ENCODE data around the gene REG4.

DNA sequence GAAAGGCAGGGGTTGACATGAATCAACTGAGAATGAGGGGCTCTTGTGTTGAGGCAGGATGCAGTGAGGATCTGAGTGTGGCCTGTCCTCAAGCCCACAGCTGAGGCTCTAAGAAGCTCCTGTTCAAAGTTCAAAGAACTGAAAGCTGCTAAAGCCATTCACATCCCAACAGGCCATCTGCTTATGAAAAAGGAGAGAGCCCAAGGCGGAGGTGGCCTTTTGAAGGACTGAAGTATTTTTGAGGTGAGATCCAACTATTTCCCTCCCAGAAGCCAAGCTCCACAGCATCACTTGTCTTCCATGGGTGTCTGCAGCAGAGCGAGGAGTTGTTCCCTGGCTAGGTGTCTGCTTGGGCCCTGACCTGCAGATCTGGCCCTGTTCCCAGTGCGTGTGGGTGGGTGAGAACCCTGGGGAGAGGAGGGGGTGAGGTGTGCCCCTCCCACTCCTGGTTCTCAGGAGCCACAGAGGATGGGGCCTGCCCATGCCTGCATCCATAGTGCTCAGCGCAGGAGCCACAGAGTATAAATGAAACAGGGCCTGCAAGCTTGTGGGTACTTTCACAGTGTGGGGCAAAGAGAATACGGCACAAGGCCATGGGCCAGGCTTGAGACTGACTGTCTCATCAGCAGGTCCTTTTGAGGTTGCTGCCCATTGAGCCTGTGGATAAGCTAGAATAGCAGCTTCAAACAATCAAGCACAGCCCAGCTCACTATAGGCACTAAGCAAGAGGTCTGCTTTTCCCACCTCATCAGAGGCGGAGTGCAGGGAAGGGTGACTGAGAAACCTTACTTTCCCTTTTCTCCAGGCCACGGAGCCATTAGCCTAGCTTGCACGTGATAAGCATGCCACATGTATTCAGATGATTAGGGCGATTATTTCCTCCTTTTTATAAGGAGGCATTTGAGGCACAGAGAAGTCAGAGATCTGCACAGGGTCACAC lies 15.7 kb downstream of the REG4 start:
- TF ChIP-seq POLR2A (IDR thresholded peaks at IDR 0.05; ENCODE audit: low read depth, low read length), result no peak
- no peak for TF ChIP-seq TAF1 (IDR thresholded peaks at IDR 0.05; ENCODE audit: low read depth, low read length)
- TF ChIP-seq POLR2AphosphoS5 (IDR thresholded peaks at IDR 0.05; ENCODE audit: low read depth, low read length), result no peak
- TF ChIP-seq POU2F2 (IDR thresholded peaks at IDR 0.05; ENCODE audit: low read depth, low read length), result no peak
